ENCODE results near the gene CHAC2. TPM values are rescaled to one million over a fixed set of nuclear protein-coding genes. Genes with fewer than 3 reads are reported as not detected.

The CHAC2 gene
- total and polyA plus RNA-seq, 2 of the 4 experiments (the other 2 are of a cell fraction), result 2.4 to 3.9 TPM

DNA sequence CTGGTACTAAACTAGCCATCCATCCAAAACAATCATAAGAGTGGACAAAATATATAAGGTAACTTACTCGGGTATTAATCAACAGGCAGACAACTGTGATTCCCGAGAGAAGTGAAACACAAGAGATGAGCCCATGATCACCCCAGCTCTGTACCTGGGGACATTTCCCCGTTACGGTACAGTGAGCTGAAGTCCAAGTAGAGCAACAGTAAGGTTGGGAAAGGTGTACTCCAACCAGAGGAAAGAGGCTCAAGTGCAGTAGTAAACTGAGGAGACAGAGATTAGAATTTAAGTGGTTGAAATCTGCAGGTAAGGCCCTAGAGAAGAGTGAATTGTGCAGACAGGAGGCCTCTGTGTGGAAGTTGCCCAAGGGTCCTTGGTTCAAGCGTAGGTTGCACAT, 30.5 kb upstream of the CHAC2 start:
- Histone ChIP-seq H3K18ac (ENCODE audit: low read depth, low read length) (no peak overlapping the region), H3K36me3 (ENCODE audit: control insufficient read depth, insufficient read depth, low read length) (peaks cover 7% of the 10 kb centered on the region), H2AFZ (replicated peaks; ENCODE audit: low read length, poor library complexity) (no peak overlapping the region), H3K14ac (replicated peaks; ENCODE audit: low read depth, low read length) (no peak overlapping the region), H4K8ac (ENCODE audit: low read depth in 2 of 2, low read length in 2 of 2) (no peak overlapping the region), H3K9ac (ENCODE audit: low read depth, low read length) (no peak overlapping the region), H4K20me1 (ENCODE audit: insufficient read depth, low read length) (no peaks in the 10 kb centered on the region), H3K4ac (ENCODE audit: low read depth, low read length) (no peak overlapping the region), H2BK120ac (ENCODE audit: low read depth, low read length) (no peak overlapping the region; the same call in 1 of the 2 replicates), H2BK20ac (ENCODE audit: low read depth, low read length) (no peak overlapping the region), H3K4me1 (ENCODE audit: control insufficient read depth, insufficient read depth, low read length) (peaks cover 4% of the 10 kb centered on the region), H3K56ac (ENCODE audit: extremely low read depth, insufficient read depth, low read length) (no peak overlapping the region), H3K27ac (ENCODE audit: insufficient read depth, low read length) (no peak overlapping the region), H2BK5ac (ENCODE audit: low read depth, low read length, poor library complexity, severe bottlenecking) (no peak overlapping the region), H2AK9ac (replicated peaks; ENCODE audit: low read depth, low read length, poor library complexity) (no peak overlapping the region), H3K23ac (ENCODE audit: low read depth, low read length) (no peak overlapping the region), H4K5ac (ENCODE audit: low read depth, low read length) (no peak overlapping the region), H4K91ac (ENCODE audit: insufficient read depth, low read depth, low read length) (no peak overlapping the region), H3K9me3 (ENCODE audit: control insufficient read depth, insufficient read depth, low read length) (peaks cover 5% of the 10 kb centered on the region), H3K4me3 (ENCODE audit: insufficient read depth, low read depth, low read length) (no peak overlapping the region), H3K27me3 (ENCODE audit: control insufficient read depth, insufficient read depth, low read length) (no peaks in the 10 kb centered on the region), H3K79me1 (ENCODE audit: low read depth in 1 of 2, low read length in 2 of 2) (peaks cover 0 to 26% of the 10 kb centered on the region in 2 experiments; a peak in 3 of 4 replicates), H3K9me1 (ENCODE audit: insufficient read depth, low read length) (0 out of 2 replicates have a peak, but pooled peaks cover 3% of the 10 kb centered on the region), H3K4me2 (ENCODE audit: low read depth, low read length) (no peak overlapping the region), H2AK5ac (ENCODE audit: low read depth, low read length) (no peak overlapping the region), H2BK15ac (ENCODE audit: low read depth, low read length) (no peak overlapping the region)
- no peak for TF ChIP-seq FOS (IDR thresholded peaks at IDR 0.05; ENCODE audit: low read depth, low read length)
- TF ChIP-seq MAZ (IDR thresholded peaks at IDR 0.05; ENCODE audit: borderline replicate concordance, low read depth, low read length), result no peak
- TF ChIP-seq CHD1 (IDR thresholded peaks at IDR 0.05; ENCODE audit: low read depth, low read length), result no peak
- TF ChIP-seq, protein P1, sequence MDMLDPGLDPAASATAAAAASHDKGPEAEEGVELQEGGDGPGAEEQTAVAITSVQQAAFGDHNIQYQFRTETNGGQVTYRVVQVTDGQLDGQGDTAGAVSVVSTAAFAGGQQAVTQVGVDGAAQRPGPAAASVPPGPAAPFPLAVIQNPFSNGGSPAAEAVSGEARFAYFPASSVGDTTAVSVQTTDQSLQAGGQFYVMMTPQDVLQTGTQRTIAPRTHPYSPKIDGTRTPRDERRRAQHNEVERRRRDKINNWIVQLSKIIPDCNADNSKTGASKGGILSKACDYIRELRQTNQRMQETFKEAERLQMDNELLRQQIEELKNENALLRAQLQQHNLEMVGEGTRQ (IDR thresholded peaks at IDR 0.05; ENCODE audit: low read depth, low read length), result no peak
- no peak for TF ChIP-seq MXI1 (IDR thresholded peaks at IDR 0.05; ENCODE audit: borderline replicate concordance, low read depth, low read length)
- TF ChIP-seq, protein P2, sequence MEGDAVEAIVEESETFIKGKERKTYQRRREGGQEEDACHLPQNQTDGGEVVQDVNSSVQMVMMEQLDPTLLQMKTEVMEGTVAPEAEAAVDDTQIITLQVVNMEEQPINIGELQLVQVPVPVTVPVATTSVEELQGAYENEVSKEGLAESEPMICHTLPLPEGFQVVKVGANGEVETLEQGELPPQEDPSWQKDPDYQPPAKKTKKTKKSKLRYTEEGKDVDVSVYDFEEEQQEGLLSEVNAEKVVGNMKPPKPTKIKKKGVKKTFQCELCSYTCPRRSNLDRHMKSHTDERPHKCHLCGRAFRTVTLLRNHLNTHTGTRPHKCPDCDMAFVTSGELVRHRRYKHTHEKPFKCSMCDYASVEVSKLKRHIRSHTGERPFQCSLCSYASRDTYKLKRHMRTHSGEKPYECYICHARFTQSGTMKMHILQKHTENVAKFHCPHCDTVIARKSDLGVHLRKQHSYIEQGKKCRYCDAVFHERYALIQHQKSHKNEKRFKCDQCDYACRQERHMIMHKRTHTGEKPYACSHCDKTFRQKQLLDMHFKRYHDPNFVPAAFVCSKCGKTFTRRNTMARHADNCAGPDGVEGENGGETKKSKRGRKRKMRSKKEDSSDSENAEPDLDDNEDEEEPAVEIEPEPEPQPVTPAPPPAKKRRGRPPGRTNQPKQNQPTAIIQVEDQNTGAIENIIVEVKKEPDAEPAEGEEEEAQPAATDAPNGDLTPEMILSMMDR (conservative IDR thresholded peaks at IDR 0.05; ENCODE audit: low read depth, low read length), result no peak
- no peak for TF ChIP-seq NFE2L2 (IDR thresholded peaks at IDR 0.05; ENCODE audit: low read depth, low read length)
- TF ChIP-seq SMC3 (IDR thresholded peaks at IDR 0.05; ENCODE audit: low read depth, low read length), result no peak
- no peak for TF ChIP-seq CEBPB (IDR thresholded peaks at IDR 0.05; ENCODE audit: low read depth, low read length)
- no peak for TF ChIP-seq RAD21 (IDR thresholded peaks at IDR 0.05; ENCODE audit: low read length)
- TF ChIP-seq, protein P3, sequence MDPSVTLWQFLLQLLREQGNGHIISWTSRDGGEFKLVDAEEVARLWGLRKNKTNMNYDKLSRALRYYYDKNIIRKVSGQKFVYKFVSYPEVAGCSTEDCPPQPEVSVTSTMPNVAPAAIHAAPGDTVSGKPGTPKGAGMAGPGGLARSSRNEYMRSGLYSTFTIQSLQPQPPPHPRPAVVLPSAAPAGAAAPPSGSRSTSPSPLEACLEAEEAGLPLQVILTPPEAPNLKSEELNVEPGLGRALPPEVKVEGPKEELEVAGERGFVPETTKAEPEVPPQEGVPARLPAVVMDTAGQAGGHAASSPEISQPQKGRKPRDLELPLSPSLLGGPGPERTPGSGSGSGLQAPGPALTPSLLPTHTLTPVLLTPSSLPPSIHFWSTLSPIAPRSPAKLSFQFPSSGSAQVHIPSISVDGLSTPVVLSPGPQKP (IDR thresholded peaks at IDR 0.05; ENCODE audit: borderline replicate concordance, low read depth, low read length), result no peak
- no peak for TF ChIP-seq RCOR1 (IDR thresholded peaks at IDR 0.05; ENCODE audit: insufficient replicate concordance, low read length)
- TF ChIP-seq POLR2A (IDR thresholded peaks at IDR 0.05; ENCODE audit: low read depth, low read length), result no peak
- BruUV-seq (replicated peaks), result no TSS peak
- DNase-seq (no peak), ATAC-seq (ENCODE audit: low read depth) (no peak)
- 90% methylated on average over 2 of the region's 5 CpGs; no CpG with 5 or more reads in 1 of the 2 experiments for WGBS, 2 experiments (ENCODE audit: extremely low coverage in 2 of 2, insufficient read length in 1 of 2)
- dilution Hi-C loops (cut with HindIII; ENCODE audit: low sequenced_read_pairs, unreplicated experiment) (no loop called here), intact Hi-C loops (cut with micrococcal nuclease) (no loop called here), in situ Hi-C loops (cut with MboI; ENCODE audit: low sequenced_read_pairs) (no loop called here)
- CTCF ChIA-PET, result interaction anchor here (0.6 kb wide), 1 partner anchor 16 kb away, joined by 3 read pairs; no protein-coding TSS in a partner anchor
- POLR2A ChIA-PET (ENCODE audit: unreplicated experiment), result no interaction called here

All from IMR-90 (cell line).